Stomach (tissue), 9 donors: Measurements from ENCODE around the gene MCF2L. TPM values are rescaled to one million over a fixed set of nuclear protein-coding genes. Genes with fewer than 3 reads are reported as not detected.
"Not testable (repeated sequence)": the region's sequence is repeated elsewhere in the genome, so short reads cannot be mapped to it uniquely, and the experiment has no call there.

ENCODE experiments used
- DNase-seq, 2 donors: peaks; one replicate each; pipeline versions ENCODE4 v3.0.0 to v3.0.0-alpha.2; 2013 to 2019
- H3K27ac ChIP-seq, 5 donors: fragments of 200-600 bp in 4 of 5; sonication (generic) in 4 of 5; one replicate each; pipeline ENCODE4 v1.5.1; 2013 to 2019; ENCODE audit warnings: mild to moderate bottlenecking in 1 of 5, moderate library complexity in 1 of 5
- H3K27me3 ChIP-seq, 3 donors: fragments of 200-600 bp; sonication (generic); one replicate each; pipeline ENCODE4 v1.5.1; 2017 to 2019; ENCODE audit warnings: mixed run types in 1 of 3
- H3K36me3 ChIP-seq, 4 donors: fragments of 200-600 bp; sonication (generic); 1 replicate in 3 of 4; 2 replicates in 1 of 4; pipeline ENCODE4 v1.5.1; 2016 to 2019
- H3K4me1 ChIP-seq, 4 donors: fragments of 200-600 bp; sonication (generic); one replicate each; pipeline ENCODE4 v1.5.1; 2016 to 2019
- H3K4me3 ChIP-seq, 4 donors: fragments of 200-600 bp; sonication (generic) in 3 of 4; one replicate each; pipeline ENCODE4 v1.5.1; 2016 to 2019; ENCODE audit warnings: mild to moderate bottlenecking in 1 of 4
- H3K9me3 ChIP-seq, 4 donors: fragments of 200-600 bp; sonication (generic); one replicate each; pipeline ENCODE4 v1.5.1; 2016 to 2019
- CTCF ChIP-seq, 7 experiments: fragments of 450-650 bp in 4 of 7; fragments of 200-600 bp in 3 of 7; sonication (generic) in 3 of 7; IDR thresholded peaks; one replicate each; pipeline ENCODE4 v1.5.1; 2016 to 2019; ENCODE audit warnings: antibody characterized with exemption in 7 of 7, control low read depth in 2 of 7, mild to moderate bottlenecking in 1 of 7
- EP300 ChIP-seq: sonication (generic); formaldehyde crosslinking; IDR thresholded peaks from one replicate; pipeline ENCODE4 v1.6.1; 2017; ENCODE audit warnings: antibody characterized with exemption
- POLR2A ChIP-seq, 4 donors: fragments of 450-650 bp; IDR thresholded peaks; one replicate each; pipeline ENCODE4 v1.6.1; 2016; ENCODE audit warnings: antibody characterized with exemption in 4 of 4, control low read depth in 2 of 4, mild to moderate bottlenecking in 1 of 4, moderate library complexity in 1 of 4
- POLR2AphosphoS5 ChIP-seq, 3 donors: sonication (generic); formaldehyde crosslinking; IDR thresholded peaks; one replicate each; pipeline ENCODE4 v1.6.1; 2016; ENCODE audit warnings: antibody characterized with exemption in 3 of 3
- WGBS, 5 donors: extraction: QIAGEN DNeasy Blood & Tissue Kit in 3 of 5; methylation state at CpG; one replicate each; pipeline versions ENCODE4 v1.1.5 to v1.1.7; 2013 to 2018; 5-methylcytosine and 5-hydroxymethylcytosine counted together
- intact Hi-C: fragments of 100-400 bp; cut with DNase I; formaldehyde crosslinking; loops from one replicate; pipeline ENCODE4 v1.15.1; 2023; ENCODE audit warnings: low total_unique reads
- polyA plus RNA-seq, 3 donors: library from polyadenylated mRNA; stranded (reverse); fragments of 200-250 nt; gene quantifications; one replicate each; pipeline ENCODE4 v1.2.3, GENCODE V29; 2013
- total RNA-seq, 5 donors: library from RNA; depleted of rRNA; stranded (reverse); fragments of >200 nt; gene quantifications; one replicate each; pipeline versions ENCODE4 v1.1.0 to v1.2.3, GENCODE V29; 2014 to 2016
- donor health status: healthy with polysubstance abuse.
- donor health status: Bipolar disorder and iron deficiency.
- donor health status: healthy.

Gene MCF2L
- total and polyA plus RNA-seq, 8 donors: 10.8 to 363 (median 39.4) TPM

- 39 to 65% (median 42%) methylated on average over 14 to 23 of the region's 23 CpGs for WGBS, 5 donors
- peaks cover 0 to 4% (median 0%) of the 10 kb centered on the region in 4 donors for H3K36me3 ChIP-seq
- no peak overlapping the region for H3K27ac ChIP-seq
- TF ChIP-seq CTCF (IDR thresholded peaks at IDR 0.05): peak in 5 of 7 experiments; percentile 68 to 83 (median 73)
- TF ChIP-seq POLR2AphosphoS5 (IDR thresholded peaks at IDR 0.05): no peak
- DNase-seq: peak; percentile 53 to 71
- H3K4me3 ChIP-seq: no peak overlapping the region
- H3K27me3 ChIP-seq: peaks cover 0 to 21% (median 0%) of the 10 kb centered on the region in 3 donors
- intact Hi-C loops: loop anchor here (5.0 kb wide), 1 partner anchor 87 kb away; no protein-coding TSS in a partner anchor
- H3K9me3 ChIP-seq: no peaks in the 10 kb centered on the region
- peaks cover 0 to 2% (median under 1%) of the 10 kb centered on the region in 4 donors for H3K4me1 ChIP-seq
Observed at GRCh38 chr13:113029487-113030258, 60.7 kb downstream of the MCF2L start.

DNA sequence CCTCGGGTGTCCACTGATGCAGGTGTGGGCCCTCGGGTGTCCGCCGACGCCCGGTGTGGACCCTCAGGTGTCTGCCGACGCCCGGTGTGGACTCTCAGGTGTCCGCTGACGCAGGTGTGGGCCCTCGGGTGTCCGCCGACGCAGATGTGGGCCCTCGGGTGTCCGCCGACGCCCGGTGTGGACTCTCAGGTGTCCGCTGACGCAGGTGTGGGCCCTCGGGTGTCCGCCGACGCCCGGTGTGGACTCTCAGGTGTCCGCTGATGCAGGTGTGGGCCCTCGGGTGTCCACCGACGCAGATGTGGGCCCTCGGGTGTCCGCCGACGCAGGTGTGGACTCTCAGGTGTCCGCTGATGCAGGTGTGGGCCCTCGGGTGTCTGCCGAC, 61.2 kb downstream of the MCF2L start:
- 82 to 92% (median 90%) methylated on average over 31 to 38 of the region's 38 CpGs for WGBS, 5 donors
- H3K27ac ChIP-seq, H3K9me3 ChIP-seq, H3K4me1 ChIP-seq, H3K4me3 ChIP-seq, H3K36me3 ChIP-seq, DNase-seq: not testable (repeated sequence)
- peaks cover 0 to 21% (median 0%) of the 10 kb centered on the region in 3 donors for H3K27me3 ChIP-seq
- intact Hi-C loops: loop anchor here (5.0 kb wide), 1 partner anchor 88 kb away; no protein-coding TSS in a partner anchor

- Histone ChIP-seq H3K27me3 (peaks cover 0 to 15% (median 0%) of the 10 kb centered on the region in 3 donors), H3K4me1 (peaks cover 0 to 11% (median 9%) of the 10 kb centered on the region in 4 donors), H3K36me3 (peaks cover 0 to 4% (median 0%) of the 10 kb centered on the region in 4 donors), H3K27ac (no peak overlapping the region), H3K4me3 (no peak overlapping the region), H3K9me3 (no peaks in the 10 kb centered on the region)
- intact Hi-C loops: loop anchor here (5.0 kb wide), 1 partner anchor 89 kb away; no protein-coding TSS in a partner anchor
- 64 to 83% (median 77%) methylated on average over 6 to 7 of the region's 7 CpGs for WGBS, 5 donors
- DNase-seq: no peak
- TF ChIP-seq EP300: no peak
- TF ChIP-seq POLR2A (IDR thresholded peaks at IDR 0.05): no peak
- TF ChIP-seq POLR2AphosphoS5 (IDR thresholded peaks at IDR 0.05): no peak
- TF ChIP-seq CTCF (IDR thresholded peaks at IDR 0.05): no peak
Observed at GRCh38 chr13:113031465-113031864, 62.5 kb downstream of the MCF2L start.

DNA sequence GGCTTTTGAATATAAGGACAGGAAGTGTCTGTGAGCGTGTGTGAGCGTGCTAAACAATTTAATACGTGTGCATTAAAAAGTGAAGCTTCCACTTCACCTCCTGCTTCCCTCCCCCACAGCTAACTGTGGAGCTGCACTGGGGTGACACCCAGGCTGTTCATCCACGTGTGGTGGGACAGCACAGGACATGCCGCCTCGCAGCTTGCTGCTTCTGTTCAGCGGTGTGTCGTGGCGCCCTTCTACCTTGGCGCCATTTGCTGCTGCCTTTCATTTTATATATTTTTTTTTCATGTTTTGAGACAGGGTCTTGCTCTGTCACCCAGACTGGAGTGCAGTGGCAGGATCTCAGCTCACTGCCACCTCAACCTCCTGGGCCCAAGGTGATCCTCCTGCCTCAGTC, 63.3 kb downstream of the MCF2L start:
- intact Hi-C loops: loop anchor here (5.0 kb wide), 1 partner anchor 90 kb away; no protein-coding TSS in a partner anchor
- H3K4me3 ChIP-seq: no peak overlapping the region
- H3K27me3 ChIP-seq: peaks cover 0 to 13% (median 0%) of the 10 kb centered on the region in 3 donors
- WGBS, 5 donors: 82 to 90% (median 89%) methylated on average over 10 of the region's 10 CpGs
- H3K4me1 ChIP-seq: peaks cover 0 to 11% (median 9%) of the 10 kb centered on the region in 4 donors
- no peaks in the 10 kb centered on the region for H3K9me3 ChIP-seq
- no peak overlapping the region for H3K27ac ChIP-seq
- TF ChIP-seq CTCF (IDR thresholded peaks at IDR 0.05): no peak
- no peak for TF ChIP-seq EP300
- TF ChIP-seq POLR2AphosphoS5 (IDR thresholded peaks at IDR 0.05): no peak
- no peak for TF ChIP-seq POLR2A (IDR thresholded peaks at IDR 0.05)
- no peak for DNase-seq
- H3K36me3 ChIP-seq: peaks cover 0 to 4% (median under 1%) of the 10 kb centered on the region in 4 donors
